AG10803 (cell line): Measurements from ENCODE around the gene PCDH12.

Experiments used
- DNase-seq: peaks from one replicate; pipeline ENCODE4 v3.0.0; 2010; ENCODE audit warnings: low read depth
- H3K4me3 ChIP-seq: 2 replicates; pipeline ENCODE4 v1.5.1; 2011; ENCODE audit warnings: mild to moderate bottlenecking, low read length, control low read depth
- CTCF ChIP-seq: conservative IDR thresholded peaks from 2 replicates; pipeline ENCODE4 v1.5.1; 2011; ENCODE audit warnings: mild to moderate bottlenecking, low read length, control low read depth, inconsistent platforms

Gene PCDH12

GRCh38 chr5:141949511-141949910 is 8.5 kb downstream of the PCDH12 start:
- no peak for TF ChIP-seq CTCF
- DNase-seq: no peak
- H3K4me3 ChIP-seq: no peak overlapping the region

GRCh38 chr5:141948812-141949211 is 9.2 kb downstream of the PCDH12 start:
- H3K4me3 ChIP-seq: no peak overlapping the region
- DNase-seq: no peak
- TF ChIP-seq CTCF: no peak

- DNase-seq: no peak
- TF ChIP-seq CTCF: no peak
These were observed 10.7 kb downstream of the PCDH12 start for GRCh38 chr5:141947316-141947715.

GRCh38 chr5:141945511-141946051 is 12.4 kb downstream of the PCDH12 start:
- no peak for DNase-seq
- no peak for TF ChIP-seq CTCF
- H3K4me3 ChIP-seq: no peak overlapping the region

More at GRCh38 chr5:141947316-141947715, 10.7 kb downstream of the PCDH12 start:
- H3K4me3 ChIP-seq: no peak overlapping the region

GRCh38 chr5:141944076-141944475 is 13.9 kb downstream of the PCDH12 start:
- no peak overlapping the region for H3K4me3 ChIP-seq
- no peak for DNase-seq
- no peak for TF ChIP-seq CTCF

GRCh38 chr5:141942185-141942857 is 15.7 kb downstream of the PCDH12 start:
- TF ChIP-seq CTCF: no peak
- DNase-seq: no peak
- no peak overlapping the region for H3K4me3 ChIP-seq

GRCh38 chr5:141941779-141942178 is 16.2 kb downstream of the PCDH12 start:
- DNase-seq: peak; percentile 37
- H3K4me3 ChIP-seq: no peak overlapping the region
- TF ChIP-seq CTCF: no peak
